A549 (cell line): ENCODE data around the gene RPAP3.

ENCODE experiments used
- NR3C1 ChIP-seq: fragments of >200 bp; sonication (Bioruptor Twin); formaldehyde crosslinking; IDR thresholded peaks from 3 replicates; pipeline ENCODE4 v1.6.1; 2017
- POLR2A ChIP-seq: IDR thresholded peaks from 2 replicates; pipeline ENCODE4 v1.6.1; 2012; ENCODE audit warnings: mild to moderate bottlenecking, low read length
- RARB ChIP-seq: fragments of 250-450 bp; sonication (Bioruptor Pico); IDR thresholded peaks from 2 replicates; pipeline ENCODE4 v1.8.0; 2021; ENCODE audit warnings: mild to moderate bottlenecking, moderate library complexity
- TF ChIP-seq, protein P1 (sequence below): fragments of >200 bp; sonication (Bioruptor Twin); formaldehyde crosslinking; IDR thresholded peaks from 3 replicates; pipeline ENCODE4 v1.5.1; 2016
- TF ChIP-seq, protein P2 (sequence below): fragments of 200-600 bp; sonication (generic); IDR thresholded peaks from 2 replicates; pipeline ENCODE4 v1.6.1; 2016; ENCODE audit warnings: antibody characterized with exemption, mild to moderate bottlenecking, moderate library complexity

GRCh38 chr12:47732504-47732903, 26.7 kb upstream of the RPAP3 start:
- TF ChIP-seq, protein P1, sequence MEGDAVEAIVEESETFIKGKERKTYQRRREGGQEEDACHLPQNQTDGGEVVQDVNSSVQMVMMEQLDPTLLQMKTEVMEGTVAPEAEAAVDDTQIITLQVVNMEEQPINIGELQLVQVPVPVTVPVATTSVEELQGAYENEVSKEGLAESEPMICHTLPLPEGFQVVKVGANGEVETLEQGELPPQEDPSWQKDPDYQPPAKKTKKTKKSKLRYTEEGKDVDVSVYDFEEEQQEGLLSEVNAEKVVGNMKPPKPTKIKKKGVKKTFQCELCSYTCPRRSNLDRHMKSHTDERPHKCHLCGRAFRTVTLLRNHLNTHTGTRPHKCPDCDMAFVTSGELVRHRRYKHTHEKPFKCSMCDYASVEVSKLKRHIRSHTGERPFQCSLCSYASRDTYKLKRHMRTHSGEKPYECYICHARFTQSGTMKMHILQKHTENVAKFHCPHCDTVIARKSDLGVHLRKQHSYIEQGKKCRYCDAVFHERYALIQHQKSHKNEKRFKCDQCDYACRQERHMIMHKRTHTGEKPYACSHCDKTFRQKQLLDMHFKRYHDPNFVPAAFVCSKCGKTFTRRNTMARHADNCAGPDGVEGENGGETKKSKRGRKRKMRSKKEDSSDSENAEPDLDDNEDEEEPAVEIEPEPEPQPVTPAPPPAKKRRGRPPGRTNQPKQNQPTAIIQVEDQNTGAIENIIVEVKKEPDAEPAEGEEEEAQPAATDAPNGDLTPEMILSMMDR = no peak
- TF ChIP-seq NR3C1 = no peak
- TF ChIP-seq, protein P2, sequence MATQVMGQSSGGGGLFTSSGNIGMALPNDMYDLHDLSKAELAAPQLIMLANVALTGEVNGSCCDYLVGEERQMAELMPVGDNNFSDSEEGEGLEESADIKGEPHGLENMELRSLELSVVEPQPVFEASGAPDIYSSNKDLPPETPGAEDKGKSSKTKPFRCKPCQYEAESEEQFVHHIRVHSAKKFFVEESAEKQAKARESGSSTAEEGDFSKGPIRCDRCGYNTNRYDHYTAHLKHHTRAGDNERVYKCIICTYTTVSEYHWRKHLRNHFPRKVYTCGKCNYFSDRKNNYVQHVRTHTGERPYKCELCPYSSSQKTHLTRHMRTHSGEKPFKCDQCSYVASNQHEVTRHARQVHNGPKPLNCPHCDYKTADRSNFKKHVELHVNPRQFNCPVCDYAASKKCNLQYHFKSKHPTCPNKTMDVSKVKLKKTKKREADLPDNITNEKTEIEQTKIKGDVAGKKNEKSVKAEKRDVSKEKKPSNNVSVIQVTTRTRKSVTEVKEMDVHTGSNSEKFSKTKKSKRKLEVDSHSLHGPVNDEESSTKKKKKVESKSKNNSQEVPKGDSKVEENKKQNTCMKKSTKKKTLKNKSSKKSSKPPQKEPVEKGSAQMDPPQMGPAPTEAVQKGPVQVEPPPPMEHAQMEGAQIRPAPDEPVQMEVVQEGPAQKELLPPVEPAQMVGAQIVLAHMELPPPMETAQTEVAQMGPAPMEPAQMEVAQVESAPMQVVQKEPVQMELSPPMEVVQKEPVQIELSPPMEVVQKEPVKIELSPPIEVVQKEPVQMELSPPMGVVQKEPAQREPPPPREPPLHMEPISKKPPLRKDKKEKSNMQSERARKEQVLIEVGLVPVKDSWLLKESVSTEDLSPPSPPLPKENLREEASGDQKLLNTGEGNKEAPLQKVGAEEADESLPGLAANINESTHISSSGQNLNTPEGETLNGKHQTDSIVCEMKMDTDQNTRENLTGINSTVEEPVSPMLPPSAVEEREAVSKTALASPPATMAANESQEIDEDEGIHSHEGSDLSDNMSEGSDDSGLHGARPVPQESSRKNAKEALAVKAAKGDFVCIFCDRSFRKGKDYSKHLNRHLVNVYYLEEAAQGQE = no peak
- TF ChIP-seq RARB = no peak
- no peak for TF ChIP-seq POLR2A
